Measurements from ENCODE around the gene PRR7.

GRCh38 chr5:177453852-177454396, 7.3 kb downstream of the PRR7 start:
- TF ChIP-seq CTCF (conservative IDR thresholded peaks at IDR 0.05; ENCODE audit: low read depth, low read length) (no peak), EZH2 (IDR thresholded peaks at IDR 0.05; ENCODE audit: low read length, unreplicated experiment) (no peak)
